Measurements from ENCODE around the gene UAP1L1. TPM values are rescaled to one million over a fixed set of nuclear protein-coding genes. Genes with fewer than 3 reads are reported as not detected.

The UAP1L1 gene
- total RNA-seq, 3 donors from 2014 or later, result 10.5 to 13.6 (median 12.8) TPM

DNA sequence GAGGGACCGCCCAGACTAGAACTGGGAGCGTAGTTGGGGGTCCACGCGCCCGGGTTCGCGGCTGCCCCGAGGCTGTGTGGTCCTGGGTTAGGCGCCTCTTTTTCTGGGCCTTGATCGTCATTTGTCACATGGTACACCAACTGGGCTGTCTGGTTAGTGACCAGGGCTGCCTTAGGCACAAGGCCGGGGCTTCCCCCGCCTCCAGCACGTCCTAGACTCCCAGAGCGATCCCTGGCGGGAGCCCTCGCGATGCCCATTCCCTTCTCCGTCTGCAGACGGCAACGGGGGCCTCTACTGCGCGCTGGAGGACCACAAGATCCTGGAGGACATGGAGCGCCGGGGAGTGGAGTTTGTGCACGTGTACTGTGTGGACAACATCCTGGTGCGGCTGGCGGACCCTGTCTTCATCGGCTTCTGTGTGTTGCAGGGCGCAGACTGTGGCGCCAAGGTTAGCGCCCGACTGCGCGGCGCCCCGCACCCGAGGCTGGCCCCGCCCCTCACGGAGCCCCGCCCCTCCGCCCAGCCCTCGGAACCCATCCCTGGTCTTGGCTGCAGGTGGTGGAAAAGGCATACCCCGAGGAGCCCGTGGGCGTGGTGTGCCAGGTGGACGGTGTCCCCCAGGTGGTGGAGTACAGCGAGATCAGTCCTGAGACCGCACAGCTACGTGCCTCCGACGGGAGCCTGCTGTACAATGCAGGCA, 1.5 kb downstream of the UAP1L1 start:
- ATAC-seq, result peak; percentile 80

GRCh38 chr9:137079401-137079787, 2.1 kb downstream of the UAP1L1 start:
- intact Hi-C loops (cut with DNase I, micrococcal nuclease), result no loop called here
- DNase-seq (no peak), ATAC-seq (no peak)
- Histone ChIP-seq H3K36me3 (ENCODE audit: low read depth) (no peaks in the 10 kb centered on the region), H3K4me1 (ENCODE audit: low read depth) (peaks cover 17% of the 10 kb centered on the region), H3K4me3 (no peak overlapping the region), H3K9me3 (no peaks in the 10 kb centered on the region)
- TF ChIP-seq CTCF (IDR thresholded peaks at IDR 0.05), result no peak

More for the DNA sequence above, 1.5 kb downstream of the UAP1L1 start:
- intact Hi-C loops (cut with DNase I, micrococcal nuclease), result no loop called here
- no peak overlapping the region for H3K4me3 ChIP-seq
- H3K4me1 ChIP-seq (ENCODE audit: low read depth), result peaks cover 17% of the 10 kb centered on the region
- no peaks in the 10 kb centered on the region for H3K9me3 ChIP-seq
- H3K36me3 ChIP-seq (ENCODE audit: low read depth), result no peaks in the 10 kb centered on the region
- no peak for TF ChIP-seq CTCF (IDR thresholded peaks at IDR 0.05)
- DNase-seq, result peak; percentile 58 to 73 (median 73)

GRCh38 chr9:137080260-137081122, 3.2 kb downstream of the UAP1L1 start:
- no peaks in the 10 kb centered on the region for H3K9me3 ChIP-seq
- TF ChIP-seq CTCF (IDR thresholded peaks at IDR 0.05), result no peak
- H3K4me3 ChIP-seq, result no peak overlapping the region
- peaks cover 23% of the 10 kb centered on the region for H3K4me1 ChIP-seq (ENCODE audit: low read depth)
- no peak for ATAC-seq
- intact Hi-C loops (cut with DNase I, micrococcal nuclease), result no loop called here
- no peaks in the 10 kb centered on the region for H3K36me3 ChIP-seq (ENCODE audit: low read depth)
- peak in 1 of 3 donors; percentile 48 for DNase-seq

DNA sequence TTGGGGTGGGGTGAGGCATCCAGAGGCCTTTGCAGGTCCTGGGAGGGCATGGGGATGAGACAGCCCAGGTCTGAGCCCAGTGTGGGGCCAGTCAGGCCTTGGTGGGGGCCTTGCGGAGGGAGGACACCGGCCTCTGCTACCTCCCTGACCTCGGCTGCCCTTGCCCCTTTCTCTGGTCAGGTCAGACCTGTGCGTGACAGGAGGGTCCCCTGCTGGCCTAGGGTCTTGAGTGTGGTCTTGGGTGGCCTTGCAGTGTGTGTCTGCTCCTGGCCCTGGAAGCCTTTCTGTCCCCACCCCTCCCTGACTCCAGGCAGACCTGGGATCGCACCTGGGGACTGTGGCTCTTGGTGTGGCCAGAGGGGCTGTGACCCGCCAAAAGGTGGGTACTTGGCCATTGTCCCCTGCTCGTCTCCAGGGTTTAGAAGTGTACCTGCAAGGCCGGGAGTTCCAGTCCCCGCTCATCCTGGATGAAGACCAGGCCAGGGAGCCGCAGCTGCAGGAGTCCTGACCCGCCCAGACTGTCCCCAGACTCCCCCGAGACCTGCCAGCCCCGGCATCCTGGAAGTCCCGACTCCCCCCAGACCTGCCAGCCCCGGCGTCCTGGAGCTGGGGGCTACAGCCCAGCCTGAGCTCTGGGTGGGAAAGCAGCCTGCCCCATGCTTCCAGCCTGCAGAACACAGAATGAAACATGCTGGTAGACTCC, 5.1 kb downstream of the UAP1L1 start:
- intact Hi-C loops (cut with DNase I, micrococcal nuclease), result no loop called here
- DNase-seq (peak in 1 of 3 donors; percentile 55), ATAC-seq (no peak)
- TF ChIP-seq CTCF (IDR thresholded peaks at IDR 0.05), result no peak
- no peak overlapping the region for H3K4me3 ChIP-seq
- H3K9me3 ChIP-seq, result no peaks in the 10 kb centered on the region
- H3K4me1 ChIP-seq (ENCODE audit: low read depth), result peaks cover 28% of the 10 kb centered on the region
- peaks cover 5% of the 10 kb centered on the region for H3K36me3 ChIP-seq (ENCODE audit: low read depth)

DNA sequence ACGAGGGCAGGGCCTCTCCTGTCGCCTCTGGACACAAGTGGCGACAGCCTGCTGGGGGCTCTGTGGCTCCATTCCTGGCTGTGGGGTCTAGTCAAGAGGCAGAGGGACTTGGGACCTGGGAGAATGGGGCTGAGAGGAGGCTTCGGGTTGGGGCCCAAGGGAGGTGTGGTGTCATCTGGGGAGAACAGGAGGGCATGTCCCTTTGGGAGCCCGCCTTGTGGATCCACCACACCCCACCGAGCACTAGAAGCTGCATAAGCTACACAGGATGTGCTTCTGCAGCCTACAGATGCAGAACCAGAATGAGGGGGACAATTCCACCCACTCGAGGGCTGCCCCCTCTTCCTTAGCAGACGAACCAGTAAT, 5.6 kb downstream of the UAP1L1 start:
- no peak for DNase-seq
- peaks cover 5% of the 10 kb centered on the region for H3K36me3 ChIP-seq (ENCODE audit: low read depth)
- H3K4me3 ChIP-seq, result no peak overlapping the region
- no peak for ATAC-seq
- peaks cover 32% of the 10 kb centered on the region for H3K4me1 ChIP-seq (ENCODE audit: low read depth)
- H3K9me3 ChIP-seq, result no peaks in the 10 kb centered on the region
- no peak for TF ChIP-seq CTCF (IDR thresholded peaks at IDR 0.05)
- intact Hi-C loops (cut with DNase I, micrococcal nuclease), result no loop called here
